ENCODE results near the gene RALGPS1.

RALGPS1 gene

DNA sequence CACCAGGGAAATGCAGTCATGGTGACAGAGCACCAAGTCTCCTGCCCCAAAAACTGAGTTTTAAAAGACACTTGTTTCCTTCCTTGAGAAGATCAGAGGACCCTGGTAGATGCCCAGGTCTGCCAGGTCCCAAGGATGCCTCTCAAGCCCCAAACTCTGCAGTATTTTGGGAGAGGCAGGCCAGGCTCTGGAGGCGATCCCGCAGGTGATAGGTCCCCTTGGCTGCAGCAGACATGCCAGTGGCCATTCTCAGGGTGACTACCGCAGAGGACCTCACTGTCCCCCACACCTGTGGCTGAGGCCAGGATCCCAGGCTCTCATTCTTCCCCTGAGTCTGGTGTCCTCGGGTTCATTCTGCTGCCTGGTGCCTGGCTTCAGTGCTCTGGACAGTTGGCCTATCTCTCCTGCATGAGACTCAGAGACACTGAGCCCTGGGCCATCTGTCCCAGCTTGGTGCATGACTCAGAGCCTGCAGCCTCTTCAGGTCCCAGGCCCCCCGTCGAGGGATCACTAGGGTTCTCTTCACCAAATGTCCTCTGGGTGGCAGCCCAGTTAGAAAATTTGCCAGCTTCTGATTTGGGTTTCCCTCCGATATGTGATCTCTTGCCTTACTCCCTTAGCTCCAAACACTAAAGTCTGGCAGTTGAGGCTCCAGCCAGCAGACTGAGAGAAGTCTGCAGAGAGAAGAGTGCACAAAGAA lies 290.3 kb downstream of the RALGPS1 start:
- TF ChIP-seq, protein P1, sequence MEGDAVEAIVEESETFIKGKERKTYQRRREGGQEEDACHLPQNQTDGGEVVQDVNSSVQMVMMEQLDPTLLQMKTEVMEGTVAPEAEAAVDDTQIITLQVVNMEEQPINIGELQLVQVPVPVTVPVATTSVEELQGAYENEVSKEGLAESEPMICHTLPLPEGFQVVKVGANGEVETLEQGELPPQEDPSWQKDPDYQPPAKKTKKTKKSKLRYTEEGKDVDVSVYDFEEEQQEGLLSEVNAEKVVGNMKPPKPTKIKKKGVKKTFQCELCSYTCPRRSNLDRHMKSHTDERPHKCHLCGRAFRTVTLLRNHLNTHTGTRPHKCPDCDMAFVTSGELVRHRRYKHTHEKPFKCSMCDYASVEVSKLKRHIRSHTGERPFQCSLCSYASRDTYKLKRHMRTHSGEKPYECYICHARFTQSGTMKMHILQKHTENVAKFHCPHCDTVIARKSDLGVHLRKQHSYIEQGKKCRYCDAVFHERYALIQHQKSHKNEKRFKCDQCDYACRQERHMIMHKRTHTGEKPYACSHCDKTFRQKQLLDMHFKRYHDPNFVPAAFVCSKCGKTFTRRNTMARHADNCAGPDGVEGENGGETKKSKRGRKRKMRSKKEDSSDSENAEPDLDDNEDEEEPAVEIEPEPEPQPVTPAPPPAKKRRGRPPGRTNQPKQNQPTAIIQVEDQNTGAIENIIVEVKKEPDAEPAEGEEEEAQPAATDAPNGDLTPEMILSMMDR (IDR thresholded peaks at IDR 0.05; ENCODE audit: low read depth, low read length, missing control alignments), result peak; percentile 46
- no peak for DNase-seq (ENCODE audit: extremely low read depth, low read depth)
- no peak overlapping the region for H3K4me3 ChIP-seq (replicated peaks; ENCODE audit: low read depth, low read length)

GRCh38 chr9:127205952-127206351 lies 291.4 kb downstream of the RALGPS1 start:
- no peak for DNase-seq (ENCODE audit: extremely low read depth, low read depth)
- TF ChIP-seq, protein P1 (IDR thresholded peaks at IDR 0.05; ENCODE audit: low read depth, low read length, missing control alignments), result no peak
- H3K4me3 ChIP-seq (replicated peaks; ENCODE audit: low read depth, low read length), result no peak overlapping the region

DNA sequence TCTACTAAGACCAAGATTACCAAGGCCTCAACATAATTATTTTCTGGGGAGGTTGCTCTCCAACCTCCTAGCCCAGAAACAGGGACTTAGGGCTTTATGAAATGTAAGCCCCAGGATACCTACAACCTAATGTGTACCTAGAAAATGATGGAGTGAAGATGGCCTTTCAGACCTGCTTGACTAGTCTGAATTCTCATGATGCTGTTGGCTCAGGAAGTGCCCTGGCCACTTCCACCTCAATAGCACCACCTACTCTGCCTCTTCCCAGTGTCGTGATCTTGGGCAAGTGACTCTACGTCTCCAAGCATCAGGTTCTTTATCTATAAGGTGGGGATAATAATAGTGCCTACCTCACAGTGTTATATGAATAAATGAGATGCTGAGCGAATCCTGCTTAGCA lies 292.1 kb downstream of the RALGPS1 start:
- TF ChIP-seq, protein P1 (IDR thresholded peaks at IDR 0.05; ENCODE audit: low read depth, low read length, missing control alignments), result no peak
- DNase-seq (ENCODE audit: extremely low read depth, low read depth), result no peak
- no peak overlapping the region for H3K4me3 ChIP-seq (replicated peaks; ENCODE audit: low read depth, low read length)

GRCh38 chr9:127207734-127208410 lies 293.3 kb downstream of the RALGPS1 start:
- TF ChIP-seq, protein P1 (IDR thresholded peaks at IDR 0.05; ENCODE audit: low read depth, low read length, missing control alignments), result no peak
- no peak for DNase-seq (ENCODE audit: extremely low read depth, low read depth)

DNA sequence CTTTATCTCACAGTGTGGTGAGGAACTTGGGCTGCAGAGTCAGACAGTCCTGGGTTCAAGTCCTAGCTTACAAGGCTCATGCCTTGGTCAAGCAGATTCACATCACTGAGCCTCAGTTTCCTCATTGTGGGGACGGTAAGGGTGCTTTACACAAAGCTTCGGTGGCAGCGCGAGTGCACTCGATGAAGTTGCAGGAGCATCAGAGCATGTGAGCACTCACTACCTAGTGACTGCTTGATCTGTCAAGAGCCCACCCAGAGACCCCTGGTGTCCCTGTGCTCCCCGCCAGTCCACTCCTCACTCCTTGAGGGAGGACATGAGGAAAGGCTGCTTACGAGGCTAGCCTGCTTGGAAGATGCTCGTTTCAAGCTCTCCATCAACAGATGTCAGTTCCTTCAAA lies 293.8 kb downstream of the RALGPS1 start:
- DNase-seq (ENCODE audit: extremely low read depth, low read depth), result no peak
- TF ChIP-seq, protein P1 (IDR thresholded peaks at IDR 0.05; ENCODE audit: low read depth, low read length, missing control alignments), result no peak
- H3K4me3 ChIP-seq (replicated peaks; ENCODE audit: low read depth, low read length), result no peak overlapping the region

More at GRCh38 chr9:127207734-127208410, 293.3 kb downstream of the RALGPS1 start:
- no peak overlapping the region for H3K4me3 ChIP-seq (replicated peaks; ENCODE audit: low read depth, low read length)

DNA sequence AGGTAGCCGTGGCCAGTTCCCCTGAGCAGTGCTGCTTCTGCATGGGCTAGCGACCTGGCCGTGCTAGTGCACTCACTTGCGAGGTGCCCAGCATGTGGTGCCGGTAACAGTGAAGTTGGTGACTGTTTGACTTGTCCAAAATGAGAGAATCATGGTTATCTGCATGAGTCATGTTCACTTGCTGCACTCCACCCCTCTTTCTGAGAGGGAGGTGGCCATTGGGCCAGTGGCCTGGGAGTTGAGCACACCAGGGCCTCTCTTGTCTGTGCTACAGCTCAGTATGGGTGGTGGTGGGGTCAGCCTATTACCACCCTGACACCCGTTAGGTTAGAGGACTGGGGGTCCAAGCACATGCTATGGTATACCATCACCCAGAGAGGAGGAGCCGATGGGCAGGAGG lies 294.6 kb downstream of the RALGPS1 start:
- no peak for DNase-seq (ENCODE audit: extremely low read depth, low read depth)

More for the DNA sequence above, 294.6 kb downstream of the RALGPS1 start:
- TF ChIP-seq, protein P1 (IDR thresholded peaks at IDR 0.05; ENCODE audit: low read depth, low read length, missing control alignments), result no peak
- no peak overlapping the region for H3K4me3 ChIP-seq (replicated peaks; ENCODE audit: low read depth, low read length)
